GM15510 (cell line): Measurements from ENCODE around the gene PXDC1.

Experiments used
- POLR2A ChIP-seq: IDR thresholded peaks from 3 replicates; pipeline ENCODE4 v1.6.1; 2011; ENCODE audit warnings: borderline replicate concordance; ENCODE audit not compliant: insufficient read length; ENCODE audit errors: extremely low read depth

The PXDC1 gene

DNA sequence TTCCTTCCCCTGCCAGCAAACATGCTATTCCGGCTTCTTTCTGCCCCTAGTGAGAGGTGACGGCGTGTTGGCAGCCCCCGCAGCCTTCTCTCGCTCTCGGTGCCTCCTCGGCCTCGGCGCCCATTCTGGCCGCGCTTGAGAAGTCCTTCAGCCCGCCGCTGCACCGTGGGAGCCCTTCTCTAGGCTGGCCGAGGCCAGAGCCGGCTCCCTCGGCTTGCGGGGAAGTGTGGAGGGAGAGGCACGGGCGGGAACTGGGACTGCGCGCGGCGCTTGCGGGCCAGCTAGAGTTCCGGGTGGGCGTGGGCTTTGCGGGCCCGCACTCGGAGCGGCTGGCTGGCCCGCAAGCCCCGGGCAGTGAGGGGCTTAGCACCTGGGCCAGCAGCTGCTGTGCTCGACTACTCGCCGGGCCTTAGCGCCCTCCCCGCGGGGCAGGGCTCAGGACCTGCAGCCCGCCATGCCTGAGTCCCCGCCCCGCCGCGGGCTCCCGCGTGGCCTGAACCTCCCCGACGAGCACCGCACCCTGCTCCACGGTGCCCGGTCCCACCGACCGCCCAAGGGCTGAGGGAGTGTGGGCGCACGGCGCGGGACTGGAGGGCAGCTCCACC, 20.0 kb upstream of the PXDC1 start:
- no peak for TF ChIP-seq POLR2A

DNA sequence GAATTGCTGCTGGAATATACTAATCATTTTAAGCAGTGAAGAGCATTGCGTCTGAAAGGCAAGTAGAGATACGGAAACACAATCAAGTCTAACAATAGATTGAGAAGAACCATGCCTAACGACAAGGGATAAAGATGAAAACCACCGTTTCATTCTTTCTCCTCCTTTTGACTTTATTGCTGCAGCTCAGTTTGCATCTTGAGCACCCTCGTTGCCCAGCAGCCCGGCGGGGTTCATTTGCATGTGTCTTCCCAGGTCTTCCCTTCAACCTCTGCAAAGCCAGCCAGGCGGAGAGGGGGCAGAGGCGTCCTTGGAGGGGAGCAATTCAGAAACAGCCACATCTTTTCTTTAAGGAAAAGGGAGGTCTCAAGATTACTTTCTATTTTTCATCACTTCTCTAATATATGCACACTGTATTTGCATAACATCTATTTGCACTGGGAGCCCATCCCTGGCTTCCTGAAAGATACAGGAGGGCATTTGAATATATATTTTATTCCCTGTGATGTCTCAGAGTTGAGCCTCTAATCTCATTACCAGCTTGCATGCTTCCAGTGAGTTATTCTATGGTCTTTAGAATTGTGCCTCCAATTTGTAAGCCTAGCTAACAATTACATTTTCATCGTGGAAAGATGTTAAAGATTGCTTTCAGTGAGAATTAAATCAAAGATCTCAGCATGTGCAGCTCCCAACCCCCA, 18.7 kb upstream of the PXDC1 start:
- TF ChIP-seq POLR2A: no peak

DNA sequence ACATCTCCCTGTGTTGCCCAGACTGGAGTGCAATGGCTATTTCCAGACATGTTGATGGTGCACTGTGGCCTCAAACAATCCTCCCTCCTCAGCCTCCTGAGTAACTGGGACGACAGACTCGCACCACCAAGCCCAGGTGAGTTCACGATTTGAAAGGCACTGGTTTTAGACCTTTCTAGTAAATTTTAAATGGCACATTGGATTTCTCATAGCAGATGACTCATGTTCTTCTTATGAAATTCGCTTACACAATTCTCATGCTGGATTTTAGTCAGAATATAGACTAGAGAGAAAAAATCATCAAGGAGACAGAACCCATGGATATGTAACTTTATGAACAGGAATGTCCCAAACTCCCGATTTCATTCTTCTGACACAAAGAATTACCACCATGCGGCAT, 18.1 kb upstream of the PXDC1 start:
- TF ChIP-seq POLR2A: no peak

DNA sequence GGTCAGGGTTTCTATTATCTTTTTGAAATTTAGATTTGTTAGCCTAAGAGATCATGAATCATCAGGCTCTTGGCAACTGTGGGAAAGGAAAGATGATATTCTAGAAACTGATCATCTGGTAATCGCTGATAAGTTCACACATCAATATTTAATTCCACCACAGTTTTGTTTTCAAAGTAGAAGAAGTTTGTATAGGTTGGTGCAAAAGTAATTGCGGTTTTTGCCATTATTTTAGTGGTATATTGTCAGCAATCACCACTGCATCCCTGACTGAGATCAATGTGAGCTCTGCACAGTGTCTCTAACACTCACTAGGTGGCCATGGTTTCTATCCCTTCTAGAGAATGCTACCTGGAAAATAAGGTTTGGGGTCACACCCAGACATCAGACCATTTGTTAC, 17.0 kb upstream of the PXDC1 start:
- no peak for TF ChIP-seq POLR2A

GRCh38 chr6:3766214-3766613, 14.7 kb upstream of the PXDC1 start:
- no peak for TF ChIP-seq POLR2A

- TF ChIP-seq POLR2A: no peak
These were observed 13.9 kb upstream of the PXDC1 start for GRCh38 chr6:3765415-3765814.

DNA sequence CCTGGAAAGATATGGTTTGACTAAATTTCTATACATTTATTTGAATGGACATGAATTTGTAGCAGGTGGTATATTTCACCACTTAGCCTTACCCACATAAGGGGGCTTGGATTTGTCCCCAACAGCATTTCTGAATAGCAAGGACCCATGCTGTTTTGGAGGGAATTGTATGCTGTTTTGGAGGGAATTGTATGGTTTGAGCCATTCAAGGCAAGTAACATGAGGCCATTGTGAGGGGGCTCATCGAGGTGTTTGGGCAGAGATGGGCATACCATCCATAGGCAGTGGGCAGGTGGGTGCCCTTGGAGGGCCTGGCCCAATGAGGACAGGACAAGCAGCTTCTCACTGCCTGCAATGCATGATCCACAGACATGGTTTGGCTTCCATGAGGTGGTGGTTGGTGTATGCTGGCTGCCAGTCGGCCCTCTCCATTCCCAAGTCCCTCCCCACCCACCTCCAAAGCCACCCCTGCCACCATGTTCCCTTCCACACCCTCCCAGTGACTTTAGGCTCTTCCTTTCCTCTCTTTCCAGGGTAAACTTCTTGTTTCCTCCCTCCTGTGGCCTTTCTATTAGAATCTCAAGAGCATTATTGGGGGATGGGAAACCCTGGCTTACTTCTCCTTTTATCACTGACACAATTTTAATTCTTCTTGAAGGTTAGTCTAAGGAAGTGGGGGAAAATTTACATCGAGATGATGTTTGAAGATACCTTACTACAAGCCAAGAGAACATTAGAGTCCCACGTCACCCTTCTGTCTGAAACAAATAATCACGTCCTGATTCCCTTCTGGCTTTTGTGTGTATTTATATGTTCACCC, 13.2 kb upstream of the PXDC1 start:
- no peak for TF ChIP-seq POLR2A

- no peak for TF ChIP-seq POLR2A
These were observed 11.3 kb upstream of the PXDC1 start for GRCh38 chr6:3762852-3763251.

- TF ChIP-seq POLR2A: no peak
These were observed 10.8 kb upstream of the PXDC1 start for GRCh38 chr6:3762359-3762758.

GRCh38 chr6:3761989-3762270, 10.4 kb upstream of the PXDC1 start:
- no peak for TF ChIP-seq POLR2A

DNA sequence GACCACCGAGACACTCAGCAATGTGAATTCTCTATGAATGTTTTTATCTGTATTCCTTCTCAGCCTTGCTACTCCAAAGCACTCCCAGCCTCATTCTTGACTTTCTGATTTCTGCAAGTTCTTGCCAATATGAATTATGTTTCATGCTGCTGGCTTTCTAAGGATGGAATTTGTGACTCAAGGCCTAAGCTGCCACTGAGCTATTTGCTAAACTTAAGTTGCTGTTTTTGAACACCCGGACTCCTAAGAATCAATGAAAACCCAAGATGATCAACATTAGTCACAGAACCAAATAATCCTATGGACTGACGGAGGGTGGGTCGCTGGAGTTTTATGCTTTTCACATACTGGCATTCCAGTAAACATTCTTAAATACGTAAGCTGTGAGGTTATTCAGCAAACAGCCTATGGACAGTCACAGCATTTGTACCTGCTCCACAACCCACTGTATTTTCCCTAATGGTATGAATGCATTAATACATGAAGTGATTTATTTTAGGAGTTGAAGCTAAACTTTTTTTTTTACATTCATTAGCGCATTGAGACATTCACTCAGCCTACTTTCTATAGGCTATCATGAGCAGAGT, 8.2 kb upstream of the PXDC1 start:
- no peak for TF ChIP-seq POLR2A

- no peak for TF ChIP-seq POLR2A
These were observed 7.3 kb upstream of the PXDC1 start for GRCh38 chr6:3758842-3759144.

- no peak for TF ChIP-seq POLR2A
These were observed 5.7 kb upstream of the PXDC1 start for GRCh38 chr6:3757241-3757641.

GRCh38 chr6:3756546-3756945, 5.0 kb upstream of the PXDC1 start:
- TF ChIP-seq POLR2A: no peak

DNA sequence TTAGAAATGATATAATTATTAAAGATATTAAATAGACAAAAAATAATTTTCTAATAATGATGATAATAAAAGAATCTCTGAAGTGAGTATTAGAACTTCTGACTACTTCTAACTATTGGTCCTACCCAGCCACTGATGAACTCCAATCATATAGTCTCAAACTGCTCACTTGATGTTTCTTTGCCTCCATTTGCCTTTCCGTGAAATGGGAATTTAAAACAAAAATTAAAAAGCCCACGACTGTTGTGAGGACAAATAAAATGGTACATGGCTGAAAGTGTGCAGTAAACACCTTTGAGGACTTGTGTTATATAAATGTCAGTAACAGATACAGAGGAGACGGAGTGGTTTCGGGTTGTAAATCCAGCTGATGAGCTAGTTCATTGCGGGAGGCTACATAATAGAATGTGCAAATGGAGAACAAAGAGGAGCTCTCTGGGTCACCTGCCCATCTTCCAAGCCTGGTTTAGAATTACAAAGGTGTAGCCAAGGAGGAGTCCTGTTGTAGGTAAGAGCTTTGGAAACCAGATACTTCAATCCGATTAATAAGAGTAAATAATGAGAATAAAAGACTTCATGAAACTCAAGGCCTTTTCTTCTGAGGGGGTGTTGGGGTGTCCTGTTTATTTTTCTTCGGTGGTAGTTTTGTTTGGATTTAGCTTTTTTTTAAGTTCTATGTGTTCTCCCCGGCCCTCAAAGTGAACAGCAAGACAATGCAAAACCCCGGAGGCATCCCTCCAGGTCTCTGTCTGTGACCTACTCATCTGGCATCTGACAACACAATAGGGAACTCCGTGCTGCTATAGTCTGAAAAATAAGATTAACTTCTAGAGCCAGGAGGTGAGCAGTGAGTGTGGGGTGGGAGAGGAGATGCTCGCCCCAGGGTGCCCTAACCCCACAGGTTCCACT, 4.4 kb upstream of the PXDC1 start:
- TF ChIP-seq POLR2A: no peak
